Measurements from ENCODE around the gene HOXA4.

GRCh38 chr7:27121684-27122076 lies 8.9 kb downstream of the HOXA4 start:
- TF ChIP-seq CTCF (IDR thresholded peaks at IDR 0.05) (no peak), POLR2A (IDR thresholded peaks at IDR 0.05) (no peak)
